ENCODE results near the gene LSM14B. TPM values are rescaled to one million over a fixed set of nuclear protein-coding genes. Genes with fewer than 3 reads are reported as not detected.

The LSM14B gene
- total RNA-seq, 1 experiment from 2014 or later, result 76.9 TPM

GRCh38 chr20:62165762-62166399, 43.6 kb downstream of the LSM14B start:
- no peaks in the 10 kb centered on the region for H3K27me3 Mint-ChIP-seq (ENCODE audit: unreplicated experiment)
- CTCF ChIA-PET, result no interaction called here
- H3K27ac Mint-ChIP-seq (ENCODE audit: unreplicated experiment), result no peak overlapping the region
- TF ChIP-seq CTCF (IDR thresholded peaks at IDR 0.05; ENCODE audit: unreplicated experiment), result no peak
- H3K4me1 Mint-ChIP-seq (ENCODE audit: low read depth, unreplicated experiment), result peaks cover 10% of the 10 kb centered on the region
- no peak overlapping the region for H3K4me3 Mint-ChIP-seq (ENCODE audit: low read depth, unreplicated experiment)
- no peak for DNase-seq
- H3K9me3 Mint-ChIP-seq (ENCODE audit: low read depth, unreplicated experiment), result no peaks in the 10 kb centered on the region
- intact Hi-C loops (cut with micrococcal nuclease; ENCODE audit: unreplicated experiment), result no loop called here
- BruUV-seq (replicated peaks), result no TSS peak
- peaks cover 73% of the 10 kb centered on the region for H3K36me3 Mint-ChIP-seq (ENCODE audit: insufficient read depth, unreplicated experiment)

- no peak overlapping the region for H3K4me3 Mint-ChIP-seq (ENCODE audit: low read depth, unreplicated experiment)
- no peaks in the 10 kb centered on the region for H3K27me3 Mint-ChIP-seq (ENCODE audit: unreplicated experiment)
- no peak for DNase-seq
- CTCF ChIA-PET, result interaction anchor here (0.6 kb wide), 1 partner anchor 21 kb away, joined by 5 read pairs; no protein-coding TSS in a partner anchor
- H3K9me3 Mint-ChIP-seq (ENCODE audit: low read depth, unreplicated experiment), result no peaks in the 10 kb centered on the region
- no peak overlapping the region for H3K27ac Mint-ChIP-seq (ENCODE audit: unreplicated experiment)
- no peaks in the 10 kb centered on the region for H3K4me1 Mint-ChIP-seq (ENCODE audit: low read depth, unreplicated experiment)
- intact Hi-C loops (cut with micrococcal nuclease; ENCODE audit: unreplicated experiment), result no loop called here
- TF ChIP-seq CTCF (IDR thresholded peaks at IDR 0.05; ENCODE audit: unreplicated experiment), result no peak
- peaks cover 73% of the 10 kb centered on the region for H3K36me3 Mint-ChIP-seq (ENCODE audit: insufficient read depth, unreplicated experiment)
- BruUV-seq (replicated peaks), result no TSS peak
Observed at GRCh38 chr20:62167474-62167873, 45.2 kb downstream of the LSM14B start.

DNA sequence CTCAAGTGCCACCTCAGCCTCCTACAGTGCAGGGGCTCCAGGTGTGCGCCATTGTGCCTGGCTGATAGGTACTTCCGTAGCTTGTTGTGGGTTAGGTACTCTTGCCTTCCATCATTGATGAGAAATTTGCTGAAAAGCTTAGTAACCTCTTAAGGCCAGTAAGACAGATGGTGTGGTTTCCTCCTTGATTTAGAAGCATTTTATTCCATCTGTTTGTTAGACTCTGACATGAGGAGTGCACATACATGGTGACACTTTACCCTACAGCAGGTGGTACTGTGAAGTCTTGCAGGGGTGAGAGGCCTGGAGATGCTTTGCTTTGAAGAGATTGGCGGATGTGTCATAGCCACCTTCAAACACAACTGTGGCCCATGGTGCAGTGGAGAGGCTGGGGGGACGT, 45.8 kb downstream of the LSM14B start:
- no TSS peak for BruUV-seq (replicated peaks)
- H3K9me3 Mint-ChIP-seq (ENCODE audit: low read depth, unreplicated experiment), result no peaks in the 10 kb centered on the region
- no peak for DNase-seq
- intact Hi-C loops (cut with micrococcal nuclease; ENCODE audit: unreplicated experiment), result no loop called here
- H3K27me3 Mint-ChIP-seq (ENCODE audit: unreplicated experiment), result no peaks in the 10 kb centered on the region
- H3K4me1 Mint-ChIP-seq (ENCODE audit: low read depth, unreplicated experiment), result no peaks in the 10 kb centered on the region
- peaks cover 67% of the 10 kb centered on the region for H3K36me3 Mint-ChIP-seq (ENCODE audit: insufficient read depth, unreplicated experiment)
- TF ChIP-seq CTCF (IDR thresholded peaks at IDR 0.05; ENCODE audit: unreplicated experiment), result no peak
- H3K4me3 Mint-ChIP-seq (ENCODE audit: low read depth, unreplicated experiment), result no peak overlapping the region
- no peak overlapping the region for H3K27ac Mint-ChIP-seq (ENCODE audit: unreplicated experiment)
- CTCF ChIA-PET, result no interaction called here

DNA sequence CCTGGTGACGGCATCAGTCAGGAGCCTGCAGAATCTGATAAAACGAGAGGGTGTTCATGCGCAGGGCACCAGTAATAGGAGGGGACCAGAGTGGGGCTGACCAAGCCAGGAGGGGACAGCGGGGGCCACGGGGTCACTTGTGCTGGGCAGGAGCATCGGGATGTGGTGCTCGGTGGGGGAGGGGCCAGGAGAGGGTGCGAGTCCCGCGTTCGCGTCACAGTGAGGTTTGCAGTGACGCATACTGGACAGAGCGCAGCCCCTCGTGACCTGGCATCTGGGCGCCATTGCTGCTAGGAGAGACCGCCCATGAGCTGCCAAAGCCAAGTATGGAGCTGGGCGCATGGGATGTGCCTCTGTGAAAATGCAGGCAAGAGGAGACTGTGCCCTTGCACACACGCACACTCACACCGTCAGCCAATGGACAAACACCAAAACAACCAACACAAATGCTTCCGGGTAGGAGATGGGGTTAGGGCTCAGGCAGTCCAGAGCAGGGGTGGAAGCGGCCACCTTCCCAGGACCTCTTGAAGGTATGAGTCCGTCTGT, 46.7 kb downstream of the LSM14B start:
- CTCF ChIA-PET, result interaction anchor here (0.7 kb wide), 1 partner anchor 68 kb away, joined by 3 read pairs; no protein-coding TSS in a partner anchor

More for the DNA sequence above, 46.7 kb downstream of the LSM14B start:
- Mint-ChIP-seq H3K4me1 (ENCODE audit: low read depth, unreplicated experiment) (no peaks in the 10 kb centered on the region), H3K27ac (ENCODE audit: unreplicated experiment) (no peak overlapping the region), H3K4me3 (ENCODE audit: low read depth, unreplicated experiment) (no peak overlapping the region), H3K36me3 (ENCODE audit: insufficient read depth, unreplicated experiment) (peaks cover 63% of the 10 kb centered on the region), H3K27me3 (ENCODE audit: unreplicated experiment) (no peaks in the 10 kb centered on the region), H3K9me3 (ENCODE audit: low read depth, unreplicated experiment) (no peaks in the 10 kb centered on the region)
- intact Hi-C loops (cut with micrococcal nuclease; ENCODE audit: unreplicated experiment), result no loop called here
- TF ChIP-seq CTCF (IDR thresholded peaks at IDR 0.05; ENCODE audit: unreplicated experiment), result no peak
- BruUV-seq (replicated peaks), result no TSS peak
- DNase-seq, result no peak

All from Calu3 (cell line).